GM12878 (cell line): ENCODE data around the gene SLC38A9. TPM values are rescaled to one million over a fixed set of nuclear protein-coding genes. Genes with fewer than 3 reads are reported as not detected.

ENCODE experiments used
- BCLAF1 ChIP-seq: fragments of 450-650 bp; IDR thresholded peaks from 2 replicates; pipeline ENCODE4 v1.6.1; 2017; ENCODE audit warnings: antibody characterized with exemption, mild to moderate bottlenecking, moderate library complexity
- BMI1 ChIP-seq: fragments of 450-650 bp; IDR thresholded peaks from 2 replicates; pipeline ENCODE4 v1.6.1; 2016; ENCODE audit warnings: mild to moderate bottlenecking, moderate library complexity, borderline replicate concordance
- CBFB ChIP-seq: IDR thresholded peaks from 2 replicates; pipeline ENCODE4 v1.6.1; 2016; ENCODE audit warnings: antibody characterized with exemption, low read depth
- CEBPZ ChIP-seq: fragments of 150-350 bp; IDR thresholded peaks from 2 replicates; pipeline ENCODE4 v1.6.1; 2016; ENCODE audit warnings: low read depth, low read length
- CHD2 ChIP-seq: IDR thresholded peaks from 2 replicates; pipeline ENCODE4 v1.6.1; 2011; ENCODE audit warnings: low read depth, low read length, improper control_type of control experiment, borderline replicate concordance
- ETV6 ChIP-seq, 2 experiments: fragments of 450-650 bp in 1 of 2; IDR thresholded peaks in 1 of 2; conservative IDR thresholded peaks in 1 of 2; 2 replicates each; pipeline ENCODE4 v1.6.1; 2014; ENCODE audit warnings: antibody characterized with exemption in 1 of 2, borderline replicate concordance in 1 of 2, low read depth in 1 of 2, mild to moderate bottlenecking in 1 of 2, moderate library complexity in 1 of 2
- GABPA ChIP-seq: IDR thresholded peaks from 2 replicates; pipeline ENCODE4 v1.6.1; 2014; ENCODE audit warnings: antibody characterized with exemption, low read depth, mild to moderate bottlenecking, inconsistent platforms
- HDAC2 ChIP-seq: fragments of 200-600 bp; sonication (generic); IDR thresholded peaks from 2 replicates; pipeline ENCODE4 v1.6.1; 2017
- IRF3 ChIP-seq: fragments of 450-650 bp; IDR thresholded peaks from 2 replicates; pipeline ENCODE4 v1.6.1; 2014; ENCODE audit warnings: mild to moderate bottlenecking
- POU2F2 ChIP-seq: IDR thresholded peaks from 3 replicates; pipeline ENCODE4 v1.6.1; 2011; ENCODE audit warnings: low read depth, mild to moderate bottlenecking, low read length, borderline replicate concordance
- RBBP5 ChIP-seq: fragments of 200-600 bp; sonication (generic); conservative IDR thresholded peaks from 2 replicates; pipeline ENCODE4 v1.6.1; 2016
- ZNF24 ChIP-seq: fragments of 450-650 bp; IDR thresholded peaks from 2 replicates; pipeline ENCODE4 v1.6.1; 2017; ENCODE audit warnings: antibody characterized with exemption, mild to moderate bottlenecking
- ZNF274 ChIP-seq: IDR thresholded peaks from one replicate; pipeline ENCODE4 v1.8.0; 2011; ENCODE audit not compliant: insufficient read length, insufficient read depth
- ZZZ3 ChIP-seq: IDR thresholded peaks from 2 replicates; pipeline ENCODE4 v1.6.1; 2011; ENCODE audit warnings: low read depth; ENCODE audit not compliant: control insufficient read depth, insufficient read length
- polyA plus RNA-seq, 11 experiments: library from polyadenylated mRNA; depleted of rRNA in 4 of 11; unstranded in 6 of 11; stranded (reverse) in 5 of 11; fragments of >200 nt; fragmentation: Nextera tagmentation in 4 of 11; fragmentation: Illumina TruSeq in 1 of 11; extraction: Ambion mirVana in 4 of 11; extraction: Trizol in 1 of 11; gene quantifications; 1 replicate in 1 of 11; 2 replicates in 10 of 11; pipeline versions ENCODE4 v1.2.1 to v1.2.3, GENCODE V29; 2011 to 2016; ENCODE audit warnings: inconsistent platforms in 2 of 11, missing spikeins in 2 of 11, low read depth in 1 of 11
- total RNA-seq, 4 experiments: library from RNA; depleted of rRNA in 3 of 4; stranded (reverse); fragments of >200 nt in 3 of 4; fragmentation: Illumina TruSeq in 1 of 4; extraction: Trizol in 1 of 4; gene quantifications; 2 replicates each; pipeline versions ENCODE4 v1.2.1 to v1.2.3, GENCODE V29; 2013 to 2021

SLC38A9 gene
- total and polyA plus RNA-seq, 10 of the 15 experiments (the other 5 are each of a cell fraction or from before 2014, with no cell fraction given) = 8.5 to 35.1 (median 23.0) TPM

- TF ChIP-seq ETV6 (conservative IDR thresholded peaks at IDR 0.05 in 1 of 2, IDR thresholded peaks at IDR 0.05 in 1 of 2; ENCODE audit: borderline replicate concordance in 1 of 2, low read depth in 1 of 2) (no peak), CEBPZ (no peak), CBFB (no peak), POU2F2 (no peak), CHD2 (no peak), ZZZ3 (no peak), ZNF24 (no peak), ZNF274 (no peak), RBBP5 (no peak), BCLAF1 (no peak), HDAC2 (no peak), BMI1 (no peak), IRF3 (no peak), GABPA (no peak)
These were observed 87.1 kb downstream of the SLC38A9 start (continued) for GRCh38 chr5:55624841-55625588.
